ENCODE data around the gene INTS1. TPM values are rescaled to one million over a fixed set of nuclear protein-coding genes. Genes with fewer than 3 reads are reported as not detected.

The INTS1 gene
- polyA plus RNA-seq, 1 donor from 2014 or later: 21.1 TPM

DNA sequence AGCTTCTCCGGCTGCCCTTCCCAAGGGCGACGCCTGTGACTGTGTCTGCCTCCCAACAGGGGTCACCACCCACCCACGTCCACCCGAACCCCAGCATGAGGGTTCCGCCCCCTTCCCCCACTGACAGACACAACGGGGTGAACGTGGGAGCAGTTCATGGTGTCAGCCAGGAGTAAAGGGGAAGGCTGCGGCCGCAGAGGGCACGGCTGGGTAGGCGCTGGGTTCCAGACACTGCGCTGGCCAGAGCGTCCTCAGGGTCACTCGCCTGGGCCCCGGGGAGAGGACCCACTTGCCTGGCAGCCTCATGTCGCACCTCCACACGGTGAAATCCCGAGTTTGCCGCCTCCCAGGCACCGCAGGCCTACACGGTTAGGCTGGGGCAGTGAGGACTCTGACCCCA is 21.1 kb downstream of the INTS1 start:
- Histone ChIP-seq H3K27ac (ENCODE audit: low read length) (no peak overlapping the region), H3K9ac (ENCODE audit: low read length) (no peak overlapping the region), H3K9me2 (ENCODE audit: insufficient read depth, low read length) (no peaks in the 10 kb centered on the region), H3F3A (ENCODE audit: insufficient read depth, low read length, poor library complexity, severe bottlenecking) (no peaks in the 10 kb centered on the region), H3K79me2 (replicated peaks; ENCODE audit: insufficient read depth, low read length) (no peaks in the 10 kb centered on the region), H3K4me2 (ENCODE audit: low read length) (no peak overlapping the region), H3K27me3 (ENCODE audit: insufficient read depth, low read depth, low read length) (no peaks in the 10 kb centered on the region), H3K36me3 (ENCODE audit: insufficient read depth, low read length) (no peaks in the 10 kb centered on the region), H3K4me3 (ENCODE audit: low read length) (no peak overlapping the region), H2AFZ (ENCODE audit: low read depth, low read length) (no peak overlapping the region), H4K20me1 (ENCODE audit: insufficient read depth) (no peaks in the 10 kb centered on the region), H3K9me3 (ENCODE audit: low read length) (no peaks in the 10 kb centered on the region)
- TF ChIP-seq MXI1 (conservative IDR thresholded peaks at IDR 0.05; ENCODE audit: poor library complexity, severe bottlenecking) (no peak), RAD21 (conservative IDR thresholded peaks at IDR 0.05) (no peak), SMC3 (conservative IDR thresholded peaks at IDR 0.05; ENCODE audit: poor library complexity) (no peak)

DNA sequence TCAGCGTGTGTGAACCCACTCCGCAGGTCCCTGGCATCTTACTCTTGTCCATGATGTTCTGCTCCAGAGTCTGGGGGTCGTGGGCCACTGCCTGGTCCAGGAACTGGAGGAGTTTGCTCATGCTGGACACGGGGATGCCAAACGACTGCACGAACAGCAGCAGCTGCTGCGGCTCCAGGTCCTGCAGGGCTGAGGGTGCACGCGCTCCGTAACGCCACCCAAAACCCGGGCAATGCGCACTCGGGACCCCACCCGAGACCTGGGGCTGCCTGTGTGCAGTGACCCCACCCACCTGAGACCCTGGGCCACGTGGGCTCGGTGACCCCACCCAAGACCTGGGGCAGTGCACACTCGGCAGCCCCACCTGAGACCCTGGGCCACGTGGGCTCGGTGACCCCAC is 22.9 kb downstream of the INTS1 start:
- Histone ChIP-seq H3K36me3 (ENCODE audit: insufficient read depth, low read length) (no peaks in the 10 kb centered on the region), H3K27ac (ENCODE audit: low read length) (no peak overlapping the region), H4K20me1 (ENCODE audit: insufficient read depth) (no peaks in the 10 kb centered on the region), H3K4me2 (ENCODE audit: low read length) (no peak overlapping the region), H3K9me3 (ENCODE audit: low read length) (no peaks in the 10 kb centered on the region), H3K79me2 (replicated peaks; ENCODE audit: insufficient read depth, low read length) (no peaks in the 10 kb centered on the region), H3K4me3 (ENCODE audit: low read length) (no peak overlapping the region), H3K27me3 (ENCODE audit: insufficient read depth, low read depth, low read length) (no peaks in the 10 kb centered on the region), H3K9ac (ENCODE audit: low read length) (no peak overlapping the region), H2AFZ (ENCODE audit: low read depth, low read length) (no peak overlapping the region), H3K9me2 (ENCODE audit: insufficient read depth, low read length) (no peaks in the 10 kb centered on the region), H3F3A (ENCODE audit: insufficient read depth, low read length, poor library complexity, severe bottlenecking) (no peaks in the 10 kb centered on the region)
- TF ChIP-seq, protein P1, sequence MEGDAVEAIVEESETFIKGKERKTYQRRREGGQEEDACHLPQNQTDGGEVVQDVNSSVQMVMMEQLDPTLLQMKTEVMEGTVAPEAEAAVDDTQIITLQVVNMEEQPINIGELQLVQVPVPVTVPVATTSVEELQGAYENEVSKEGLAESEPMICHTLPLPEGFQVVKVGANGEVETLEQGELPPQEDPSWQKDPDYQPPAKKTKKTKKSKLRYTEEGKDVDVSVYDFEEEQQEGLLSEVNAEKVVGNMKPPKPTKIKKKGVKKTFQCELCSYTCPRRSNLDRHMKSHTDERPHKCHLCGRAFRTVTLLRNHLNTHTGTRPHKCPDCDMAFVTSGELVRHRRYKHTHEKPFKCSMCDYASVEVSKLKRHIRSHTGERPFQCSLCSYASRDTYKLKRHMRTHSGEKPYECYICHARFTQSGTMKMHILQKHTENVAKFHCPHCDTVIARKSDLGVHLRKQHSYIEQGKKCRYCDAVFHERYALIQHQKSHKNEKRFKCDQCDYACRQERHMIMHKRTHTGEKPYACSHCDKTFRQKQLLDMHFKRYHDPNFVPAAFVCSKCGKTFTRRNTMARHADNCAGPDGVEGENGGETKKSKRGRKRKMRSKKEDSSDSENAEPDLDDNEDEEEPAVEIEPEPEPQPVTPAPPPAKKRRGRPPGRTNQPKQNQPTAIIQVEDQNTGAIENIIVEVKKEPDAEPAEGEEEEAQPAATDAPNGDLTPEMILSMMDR (IDR thresholded peaks at IDR 0.05; ENCODE audit: poor library complexity, severe bottlenecking): no peak
- TF ChIP-seq RAD21 (conservative IDR thresholded peaks at IDR 0.05): no peak
- no peak for TF ChIP-seq SMC3 (conservative IDR thresholded peaks at IDR 0.05; ENCODE audit: poor library complexity)
- TF ChIP-seq TAF1 (IDR thresholded peaks at IDR 0.05; ENCODE audit: low read depth): no peak
- TF ChIP-seq POLR2AphosphoS5 (IDR thresholded peaks at IDR 0.05): no peak
- no peak for TF ChIP-seq EP300 (conservative IDR thresholded peaks at IDR 0.05; ENCODE audit: poor library complexity, severe bottlenecking)
- TF ChIP-seq, protein P2, sequence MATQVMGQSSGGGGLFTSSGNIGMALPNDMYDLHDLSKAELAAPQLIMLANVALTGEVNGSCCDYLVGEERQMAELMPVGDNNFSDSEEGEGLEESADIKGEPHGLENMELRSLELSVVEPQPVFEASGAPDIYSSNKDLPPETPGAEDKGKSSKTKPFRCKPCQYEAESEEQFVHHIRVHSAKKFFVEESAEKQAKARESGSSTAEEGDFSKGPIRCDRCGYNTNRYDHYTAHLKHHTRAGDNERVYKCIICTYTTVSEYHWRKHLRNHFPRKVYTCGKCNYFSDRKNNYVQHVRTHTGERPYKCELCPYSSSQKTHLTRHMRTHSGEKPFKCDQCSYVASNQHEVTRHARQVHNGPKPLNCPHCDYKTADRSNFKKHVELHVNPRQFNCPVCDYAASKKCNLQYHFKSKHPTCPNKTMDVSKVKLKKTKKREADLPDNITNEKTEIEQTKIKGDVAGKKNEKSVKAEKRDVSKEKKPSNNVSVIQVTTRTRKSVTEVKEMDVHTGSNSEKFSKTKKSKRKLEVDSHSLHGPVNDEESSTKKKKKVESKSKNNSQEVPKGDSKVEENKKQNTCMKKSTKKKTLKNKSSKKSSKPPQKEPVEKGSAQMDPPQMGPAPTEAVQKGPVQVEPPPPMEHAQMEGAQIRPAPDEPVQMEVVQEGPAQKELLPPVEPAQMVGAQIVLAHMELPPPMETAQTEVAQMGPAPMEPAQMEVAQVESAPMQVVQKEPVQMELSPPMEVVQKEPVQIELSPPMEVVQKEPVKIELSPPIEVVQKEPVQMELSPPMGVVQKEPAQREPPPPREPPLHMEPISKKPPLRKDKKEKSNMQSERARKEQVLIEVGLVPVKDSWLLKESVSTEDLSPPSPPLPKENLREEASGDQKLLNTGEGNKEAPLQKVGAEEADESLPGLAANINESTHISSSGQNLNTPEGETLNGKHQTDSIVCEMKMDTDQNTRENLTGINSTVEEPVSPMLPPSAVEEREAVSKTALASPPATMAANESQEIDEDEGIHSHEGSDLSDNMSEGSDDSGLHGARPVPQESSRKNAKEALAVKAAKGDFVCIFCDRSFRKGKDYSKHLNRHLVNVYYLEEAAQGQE (IDR thresholded peaks at IDR 0.05; ENCODE audit: borderline replicate concordance): no peak
- no peak for TF ChIP-seq EZH2 (IDR thresholded peaks at IDR 0.05; ENCODE audit: borderline replicate concordance, insufficient read depth, low read length, poor library complexity, severe bottlenecking)
- no peak for TF ChIP-seq MXI1 (conservative IDR thresholded peaks at IDR 0.05; ENCODE audit: poor library complexity, severe bottlenecking)

DNA sequence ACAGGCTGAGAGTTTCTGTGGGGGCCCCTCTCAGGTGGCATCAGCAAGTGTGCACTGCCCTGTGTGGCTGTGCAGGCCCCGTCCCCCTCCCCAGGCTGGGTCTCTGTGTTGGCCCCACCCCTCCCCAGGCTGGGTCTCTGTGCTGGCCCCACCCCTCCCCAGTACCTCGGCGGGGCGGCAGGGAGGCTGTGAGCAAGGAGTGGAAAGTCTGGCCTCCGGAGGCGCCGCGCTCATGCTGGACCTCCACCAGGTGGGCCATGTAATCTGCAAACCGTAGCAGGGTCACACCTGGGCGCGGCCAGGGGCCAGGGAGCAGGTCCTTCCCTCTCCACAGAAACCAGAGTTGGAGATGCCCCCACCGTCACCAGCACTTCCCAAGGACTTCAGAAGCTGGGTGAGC is 23.5 kb downstream of the INTS1 start:
- H3K9ac ChIP-seq (ENCODE audit: low read length): no peak overlapping the region
- no peaks in the 10 kb centered on the region for H4K20me1 ChIP-seq (ENCODE audit: insufficient read depth)
- H3K79me2 ChIP-seq (replicated peaks; ENCODE audit: insufficient read depth, low read length): no peaks in the 10 kb centered on the region
- no peak overlapping the region for H2AFZ ChIP-seq (ENCODE audit: low read depth, low read length)
- H3K27me3 ChIP-seq (ENCODE audit: insufficient read depth, low read depth, low read length): no peaks in the 10 kb centered on the region
- H3K9me2 ChIP-seq (ENCODE audit: insufficient read depth, low read length): no peaks in the 10 kb centered on the region
- no peak overlapping the region for H3K4me3 ChIP-seq (ENCODE audit: low read length)
- H3K27ac ChIP-seq (ENCODE audit: low read length): no peak overlapping the region
- H3K4me2 ChIP-seq (ENCODE audit: low read length): no peak overlapping the region
- TF ChIP-seq EZH2 (IDR thresholded peaks at IDR 0.05; ENCODE audit: borderline replicate concordance, insufficient read depth, low read length, poor library complexity, severe bottlenecking) (no peak), RAD21 (conservative IDR thresholded peaks at IDR 0.05) (no peak), POLR2AphosphoS5 (IDR thresholded peaks at IDR 0.05) (no peak), SMC3 (conservative IDR thresholded peaks at IDR 0.05; ENCODE audit: poor library complexity) (no peak), EP300 (conservative IDR thresholded peaks at IDR 0.05; ENCODE audit: poor library complexity, severe bottlenecking) (no peak), MXI1 (conservative IDR thresholded peaks at IDR 0.05; ENCODE audit: poor library complexity, severe bottlenecking) (no peak), TAF1 (IDR thresholded peaks at IDR 0.05; ENCODE audit: low read depth) (no peak)
- TF ChIP-seq, protein P1 (IDR thresholded peaks at IDR 0.05; ENCODE audit: poor library complexity, severe bottlenecking): no peak
- TF ChIP-seq, protein P2 (IDR thresholded peaks at IDR 0.05; ENCODE audit: borderline replicate concordance): no peak
- H3K9me3 ChIP-seq (ENCODE audit: low read length): no peaks in the 10 kb centered on the region
- no peaks in the 10 kb centered on the region for H3K36me3 ChIP-seq (ENCODE audit: insufficient read depth, low read length)
- no peaks in the 10 kb centered on the region for H3F3A ChIP-seq (ENCODE audit: insufficient read depth, low read length, poor library complexity, severe bottlenecking)
